H9 (cell line): Measurements from ENCODE around the gene NBL1. TPM values are rescaled to one million over a fixed set of nuclear protein-coding genes. Genes with fewer than 3 reads are reported as not detected.

ENCODE experiments used
- DNase-seq: peaks from one replicate; pipeline ENCODE4 v3.0.0-alpha.2; 2017
- H2AFZ ChIP-seq: one replicate; pipeline ENCODE4 v1.6.1; 2013; ENCODE audit warnings: mild to moderate bottlenecking, low read length, control low read depth, moderate library complexity
- H2AK5ac ChIP-seq: 2 replicates; pipeline ENCODE4 v1.6.1; 2013; ENCODE audit warnings: low read length, control low read depth, mixed read lengths; ENCODE audit not compliant: insufficient read length
- H2BK120ac ChIP-seq: one replicate; pipeline ENCODE4 v1.6.1; 2013; ENCODE audit warnings: low read depth, mild to moderate bottlenecking, low read length, control low read depth, inconsistent platforms; ENCODE audit not compliant: poor library complexity, severe bottlenecking
- H2BK12ac ChIP-seq: 2 replicates; pipeline ENCODE4 v1.6.1; 2013; ENCODE audit warnings: low read length, control low read depth, mixed read lengths, low read depth; ENCODE audit not compliant: insufficient read length
- H2BK15ac ChIP-seq: 2 replicates; pipeline ENCODE4 v1.6.1; 2013; ENCODE audit warnings: low read depth, low read length, control low read depth
- H2BK20ac ChIP-seq: one replicate; pipeline ENCODE4 v1.6.1; 2013; ENCODE audit warnings: low read depth, mild to moderate bottlenecking, low read length, control low read depth, inconsistent platforms; ENCODE audit not compliant: poor library complexity, severe bottlenecking
- H2BK5ac ChIP-seq: 2 replicates; pipeline ENCODE4 v1.6.1; 2013; ENCODE audit warnings: low read length, control low read depth, mixed read lengths; ENCODE audit not compliant: insufficient read length
- H3K14ac ChIP-seq: 2 replicates; pipeline ENCODE4 v1.6.1; 2013; ENCODE audit warnings: low read length, control low read depth; ENCODE audit not compliant: insufficient read depth
- H3K18ac ChIP-seq: 2 replicates; pipeline ENCODE4 v1.6.1; 2013; ENCODE audit warnings: low read depth, mild to moderate bottlenecking, mixed read lengths, low read length, control low read depth; ENCODE audit not compliant: insufficient read length
- H3K23ac ChIP-seq: 2 replicates; pipeline ENCODE4 v1.6.1; 2013; ENCODE audit warnings: low read length, control low read depth, mixed read lengths, low read depth; ENCODE audit not compliant: insufficient read length
- H3K23me2 ChIP-seq: 2 replicates; pipeline ENCODE4 v1.6.1; 2013; ENCODE audit warnings: low read depth, mild to moderate bottlenecking, mixed read lengths, low read length, control low read depth; ENCODE audit not compliant: insufficient read length, poor library complexity, severe bottlenecking
- H3K27ac ChIP-seq: 2 replicates; pipeline ENCODE4 v1.5.1; 2013; ENCODE audit warnings: low read length, control low read depth, mixed read lengths, low read depth; ENCODE audit not compliant: insufficient read length
- H3K27me3 ChIP-seq: 2 replicates; pipeline ENCODE4 v1.6.1; 2013; ENCODE audit warnings: low read length, control low read depth, inconsistent platforms; ENCODE audit not compliant: insufficient read depth
- H3K4ac ChIP-seq: 2 replicates; pipeline ENCODE4 v1.6.1; 2013; ENCODE audit warnings: low read depth, mild to moderate bottlenecking, control low read depth, inconsistent platforms, low read length, moderate library complexity
- H3K4me1 ChIP-seq: 2 replicates; pipeline ENCODE4 v1.6.1; 2013; ENCODE audit warnings: low read length, control low read depth, inconsistent platforms; ENCODE audit not compliant: insufficient read depth
- H3K4me2 ChIP-seq: 2 replicates; pipeline ENCODE4 v1.6.1; 2013; ENCODE audit warnings: low read length, control low read depth, mixed read lengths; ENCODE audit not compliant: insufficient read length, insufficient read depth
- H3K56ac ChIP-seq: 2 replicates; pipeline ENCODE4 v1.6.1; 2013; ENCODE audit warnings: low read depth, mild to moderate bottlenecking, mixed read lengths, low read length, control low read depth; ENCODE audit not compliant: insufficient read length
- H3K79me1 ChIP-seq: 2 replicates; pipeline ENCODE4 v1.6.1; 2013; ENCODE audit warnings: low read depth, mild to moderate bottlenecking, moderate library complexity, low read length, control low read depth, inconsistent platforms; ENCODE audit not compliant: insufficient read depth, poor library complexity, severe bottlenecking
- H3K79me2 ChIP-seq: 2 replicates; pipeline ENCODE4 v1.6.1; 2013; ENCODE audit warnings: low read length, control low read depth, inconsistent platforms; ENCODE audit not compliant: insufficient read depth
- H3K9ac ChIP-seq: 2 replicates; pipeline ENCODE4 v1.6.1; 2013; ENCODE audit warnings: low read length, control low read depth, mixed read lengths; ENCODE audit not compliant: insufficient read length; ENCODE audit errors: extremely low read depth
- H3K9me3 ChIP-seq: one replicate; pipeline ENCODE4 v1.6.1; 2013; ENCODE audit warnings: low read depth, low read length, inconsistent platforms; ENCODE audit not compliant: control insufficient read depth
- H3T11ph ChIP-seq: one replicate; pipeline ENCODE4 v1.6.1; 2013; ENCODE audit warnings: mild to moderate bottlenecking, low read length, control low read depth, inconsistent platforms
- H4K20me1 ChIP-seq: one replicate; pipeline ENCODE4 v1.6.1; 2013; ENCODE audit not compliant: control insufficient read depth, insufficient read length, insufficient read depth
- H4K5ac ChIP-seq: 2 replicates; pipeline ENCODE4 v1.6.1; 2013; ENCODE audit warnings: low read depth, mild to moderate bottlenecking, mixed read lengths, low read length, control low read depth; ENCODE audit not compliant: insufficient read length
- H4K8ac ChIP-seq: replicated peaks from 2 replicates; pipeline ENCODE4 v1.6.1; 2013; ENCODE audit warnings: low read length, control low read depth, mixed read lengths, low read depth; ENCODE audit not compliant: insufficient read length
- H4K91ac ChIP-seq: 2 replicates; pipeline ENCODE4 v1.6.1; 2013; ENCODE audit warnings: low read depth, mild to moderate bottlenecking, moderate library complexity, mixed read lengths, low read length, control low read depth; ENCODE audit not compliant: insufficient read length
- H3K27ac Mint-ChIP-seq, 3 experiments: 2 replicates in 2 of 3; 3 replicates in 1 of 3; pipeline ENCODE4 v1.8.0; 2020 to 2021; ENCODE audit warnings: mixed read lengths in 3 of 3, mild to moderate bottlenecking in 1 of 3, moderate library complexity in 1 of 3
- H3K27me3 Mint-ChIP-seq: 2 replicates; pipeline ENCODE4 v1.8.0; 2021; ENCODE audit warnings: low read depth, mild to moderate bottlenecking, moderate library complexity, mixed read lengths
- H3K36me3 Mint-ChIP-seq, 3 experiments: 2 replicates in 2 of 3; 3 replicates in 1 of 3; pipeline ENCODE4 v1.8.0; 2020 to 2021; ENCODE audit warnings: low read depth in 3 of 3, mixed read lengths in 3 of 3; ENCODE audit not compliant: insufficient read depth in 1 of 3
- H3K4me1 Mint-ChIP-seq, 2 experiments: 2 replicates each; pipeline ENCODE4 v1.8.0; 2020; ENCODE audit warnings: mixed read lengths in 2 of 2
- H3K4me3 Mint-ChIP-seq, 2 experiments: 2 replicates in 1 of 2; 3 replicates in 1 of 2; pipeline ENCODE4 v1.8.0; 2020 to 2021; ENCODE audit warnings: mild to moderate bottlenecking in 2 of 2, mixed read lengths in 2 of 2, moderate library complexity in 1 of 2
- H3K9me3 Mint-ChIP-seq, 2 experiments: 2 replicates in 1 of 2; 3 replicates in 1 of 2; pipeline ENCODE4 v1.8.0; 2020; ENCODE audit warnings: mild to moderate bottlenecking in 2 of 2, mixed read lengths in 2 of 2, moderate library complexity in 1 of 2
- WGBS: extraction: QIAGEN DNeasy Blood & Tissue Kit; methylation state at CpG from one replicate; pipeline ENCODE4 v1.1.7; 2013; ENCODE audit warnings: missing lambda C conversion rate, low lambda C conversion rate, mixed read lengths; ENCODE audit not compliant: insufficient read length; ENCODE audit errors: extremely low coverage; 5-methylcytosine and 5-hydroxymethylcytosine counted together
- total RNA-seq: library from RNA; stranded (reverse); gene quantifications from 2 replicates; pipeline ENCODE4 v1.2.1, GENCODE V29; 2021
- TF ChIP-seq, protein P1 (sequence below): fragments of 200-600 bp; sonication (generic); conservative IDR thresholded peaks from 3 replicates; pipeline ENCODE4 v1.8.0; 2021; ENCODE audit warnings: antibody characterized with exemption, mild to moderate bottlenecking

NBL1 gene
- total RNA-seq, 1 experiment from 2014 or later = 6.4 TPM

DNA sequence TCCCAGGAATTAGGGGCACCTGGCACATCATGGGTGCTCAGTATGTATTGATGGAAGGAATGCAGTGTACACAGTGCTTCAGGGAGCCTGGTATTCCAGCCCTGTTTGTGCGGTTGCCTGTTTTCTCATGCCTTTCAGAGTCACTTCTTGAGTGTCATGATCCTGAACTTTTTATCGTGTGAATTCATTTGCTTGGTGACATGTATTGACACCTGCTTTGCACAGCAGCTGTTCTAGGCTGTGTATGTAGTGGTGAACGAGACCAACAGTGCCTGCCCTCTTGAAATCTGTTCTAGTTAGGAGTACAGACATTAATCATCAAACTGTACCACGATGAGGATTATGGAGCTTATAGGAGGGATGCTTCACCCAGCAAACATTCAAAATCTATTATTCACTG lies 26.7 kb downstream of the NBL1 start:
- H2BK15ac ChIP-seq = no peak overlapping the region
- no CpG with 5 or more reads among the region's 4 CpGs for WGBS
- H3K23ac ChIP-seq = no peak overlapping the region
- H4K91ac ChIP-seq = no peak overlapping the region
- no peak overlapping the region for H3K27ac Mint-ChIP-seq
- H3K79me1 ChIP-seq = no peaks in the 10 kb centered on the region
- H3T11ph ChIP-seq = no peak overlapping the region
- no peak overlapping the region for H2AFZ ChIP-seq
- no peak overlapping the region for H4K8ac ChIP-seq
- H3K14ac ChIP-seq = no peak overlapping the region
- no peaks in the 10 kb centered on the region for H4K20me1 ChIP-seq
- H3K9me3 ChIP-seq = no peaks in the 10 kb centered on the region
- TF ChIP-seq, protein P1, sequence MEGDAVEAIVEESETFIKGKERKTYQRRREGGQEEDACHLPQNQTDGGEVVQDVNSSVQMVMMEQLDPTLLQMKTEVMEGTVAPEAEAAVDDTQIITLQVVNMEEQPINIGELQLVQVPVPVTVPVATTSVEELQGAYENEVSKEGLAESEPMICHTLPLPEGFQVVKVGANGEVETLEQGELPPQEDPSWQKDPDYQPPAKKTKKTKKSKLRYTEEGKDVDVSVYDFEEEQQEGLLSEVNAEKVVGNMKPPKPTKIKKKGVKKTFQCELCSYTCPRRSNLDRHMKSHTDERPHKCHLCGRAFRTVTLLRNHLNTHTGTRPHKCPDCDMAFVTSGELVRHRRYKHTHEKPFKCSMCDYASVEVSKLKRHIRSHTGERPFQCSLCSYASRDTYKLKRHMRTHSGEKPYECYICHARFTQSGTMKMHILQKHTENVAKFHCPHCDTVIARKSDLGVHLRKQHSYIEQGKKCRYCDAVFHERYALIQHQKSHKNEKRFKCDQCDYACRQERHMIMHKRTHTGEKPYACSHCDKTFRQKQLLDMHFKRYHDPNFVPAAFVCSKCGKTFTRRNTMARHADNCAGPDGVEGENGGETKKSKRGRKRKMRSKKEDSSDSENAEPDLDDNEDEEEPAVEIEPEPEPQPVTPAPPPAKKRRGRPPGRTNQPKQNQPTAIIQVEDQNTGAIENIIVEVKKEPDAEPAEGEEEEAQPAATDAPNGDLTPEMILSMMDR = no peak
- H3K18ac ChIP-seq = no peak overlapping the region
- peaks cover 10% of the 10 kb centered on the region; the same call in 1 of the 2 replicates for H3K27me3 ChIP-seq
- H2BK20ac ChIP-seq = no peak overlapping the region
- H4K5ac ChIP-seq = no peak overlapping the region
- H3K23me2 ChIP-seq = no peaks in the 10 kb centered on the region
- no peaks in the 10 kb centered on the region for H3K79me2 ChIP-seq
- no peak overlapping the region for H2BK12ac ChIP-seq
- no peak for DNase-seq
- no peak overlapping the region for H3K4me3 Mint-ChIP-seq
- no peak overlapping the region for H3K56ac ChIP-seq
- no peak overlapping the region for H3K27ac ChIP-seq
- peaks cover 0 to 2% (median 0%) of the 10 kb centered on the region in 3 experiments; a peak in 1 of 7 replicates for H3K36me3 Mint-ChIP-seq
- H2BK5ac ChIP-seq = no peak overlapping the region
- H3K27me3 Mint-ChIP-seq = peaks cover 86% of the 10 kb centered on the region
- no peaks in the 10 kb centered on the region for H3K9me3 Mint-ChIP-seq
- H3K4me1 Mint-ChIP-seq = peaks cover 2 to 8% of the 10 kb centered on the region in 2 experiments; a peak in 3 of 4 replicates
- H2AK5ac ChIP-seq = no peak overlapping the region
- H3K4me2 ChIP-seq = no peak overlapping the region
- no peaks in the 10 kb centered on the region for H3K4me1 ChIP-seq
- H3K4ac ChIP-seq = no peak overlapping the region
- H3K9ac ChIP-seq = no peak overlapping the region
- H2BK120ac ChIP-seq = no peak overlapping the region
